ENCODE results near the gene TCEA2.

TCEA2 gene

DNA sequence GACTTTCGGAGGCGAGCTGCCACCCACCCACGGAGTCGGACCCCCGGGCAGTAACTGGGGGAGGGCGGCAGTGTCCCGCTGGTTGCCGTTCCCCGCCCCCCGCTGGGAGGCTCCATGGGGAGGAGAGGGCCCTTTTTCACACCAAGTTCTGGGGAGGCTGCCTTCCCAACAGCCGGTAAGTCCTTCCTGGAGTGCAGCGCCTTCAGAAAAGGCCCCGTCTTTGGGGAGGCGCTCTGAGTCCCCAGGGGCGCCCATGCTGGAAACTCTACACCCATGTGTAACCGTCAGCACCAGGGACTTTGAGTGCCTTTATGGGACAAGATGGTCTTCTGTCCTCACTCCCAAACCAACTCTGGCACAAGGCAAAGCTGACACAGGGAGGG is 13.1 kb upstream of the TCEA2 start:
- H3K4me3 ChIP-seq (ENCODE audit: low read depth, low read length): no peak overlapping the region
- TF ChIP-seq, protein P1, sequence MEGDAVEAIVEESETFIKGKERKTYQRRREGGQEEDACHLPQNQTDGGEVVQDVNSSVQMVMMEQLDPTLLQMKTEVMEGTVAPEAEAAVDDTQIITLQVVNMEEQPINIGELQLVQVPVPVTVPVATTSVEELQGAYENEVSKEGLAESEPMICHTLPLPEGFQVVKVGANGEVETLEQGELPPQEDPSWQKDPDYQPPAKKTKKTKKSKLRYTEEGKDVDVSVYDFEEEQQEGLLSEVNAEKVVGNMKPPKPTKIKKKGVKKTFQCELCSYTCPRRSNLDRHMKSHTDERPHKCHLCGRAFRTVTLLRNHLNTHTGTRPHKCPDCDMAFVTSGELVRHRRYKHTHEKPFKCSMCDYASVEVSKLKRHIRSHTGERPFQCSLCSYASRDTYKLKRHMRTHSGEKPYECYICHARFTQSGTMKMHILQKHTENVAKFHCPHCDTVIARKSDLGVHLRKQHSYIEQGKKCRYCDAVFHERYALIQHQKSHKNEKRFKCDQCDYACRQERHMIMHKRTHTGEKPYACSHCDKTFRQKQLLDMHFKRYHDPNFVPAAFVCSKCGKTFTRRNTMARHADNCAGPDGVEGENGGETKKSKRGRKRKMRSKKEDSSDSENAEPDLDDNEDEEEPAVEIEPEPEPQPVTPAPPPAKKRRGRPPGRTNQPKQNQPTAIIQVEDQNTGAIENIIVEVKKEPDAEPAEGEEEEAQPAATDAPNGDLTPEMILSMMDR (IDR thresholded peaks at IDR 0.05; ENCODE audit: low read depth, low read length, missing control alignments): no peak
- no peak for DNase-seq (ENCODE audit: low read depth)
- in situ Hi-C loops (cut with HindIII; ENCODE audit: low sequenced_read_pairs): loop anchor here (5.0 kb wide), 1 partner anchor 48 kb away; no protein-coding TSS in a partner anchor

DNA sequence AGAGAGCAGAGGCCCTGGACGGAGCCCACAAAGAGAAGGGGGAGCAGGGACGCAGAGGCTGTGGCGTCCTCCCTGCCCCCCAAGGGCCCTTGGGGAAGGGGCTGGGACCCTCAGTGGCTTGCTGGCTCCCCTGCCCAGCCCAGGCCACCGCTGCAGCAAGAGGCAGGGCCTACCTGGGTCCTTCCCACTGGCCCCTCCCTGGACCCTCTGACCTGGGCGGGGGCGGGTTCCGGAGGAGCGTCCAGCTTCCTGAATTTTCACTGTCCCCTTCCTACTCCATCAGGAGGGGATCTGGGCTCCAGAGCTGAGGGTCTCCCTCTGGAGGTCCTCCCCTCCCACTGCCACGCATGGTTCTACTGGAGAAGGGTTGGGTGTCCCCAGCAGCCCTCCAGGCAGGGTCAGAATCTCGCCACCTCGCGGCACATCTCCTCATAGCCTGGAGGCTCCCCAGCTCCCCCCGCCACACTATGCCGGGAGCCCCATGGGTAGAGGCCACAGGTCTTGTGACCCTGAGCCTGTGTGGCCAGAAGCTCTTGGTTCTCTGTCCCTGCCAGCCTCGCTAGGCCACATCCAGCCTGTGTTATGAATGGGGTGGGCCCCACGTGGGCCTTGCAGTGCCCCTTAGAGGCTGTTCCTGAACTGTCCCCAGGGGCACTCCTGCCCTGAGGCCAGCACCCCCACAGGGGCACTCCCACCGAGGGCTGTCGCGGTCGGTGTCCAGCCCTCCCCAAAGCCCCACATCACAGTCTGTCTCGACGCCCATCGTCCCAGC is 12.6 kb upstream of the TCEA2 start:
- DNase-seq (ENCODE audit: low read depth): no peak
- in situ Hi-C loops (cut with HindIII; ENCODE audit: low sequenced_read_pairs): loop anchor here (5.0 kb wide), 1 partner anchor 48 kb away; no protein-coding TSS in a partner anchor
- TF ChIP-seq, protein P1 (IDR thresholded peaks at IDR 0.05; ENCODE audit: low read depth, low read length, missing control alignments): no peak
- H3K4me3 ChIP-seq (ENCODE audit: low read depth, low read length): no peak overlapping the region

DNA sequence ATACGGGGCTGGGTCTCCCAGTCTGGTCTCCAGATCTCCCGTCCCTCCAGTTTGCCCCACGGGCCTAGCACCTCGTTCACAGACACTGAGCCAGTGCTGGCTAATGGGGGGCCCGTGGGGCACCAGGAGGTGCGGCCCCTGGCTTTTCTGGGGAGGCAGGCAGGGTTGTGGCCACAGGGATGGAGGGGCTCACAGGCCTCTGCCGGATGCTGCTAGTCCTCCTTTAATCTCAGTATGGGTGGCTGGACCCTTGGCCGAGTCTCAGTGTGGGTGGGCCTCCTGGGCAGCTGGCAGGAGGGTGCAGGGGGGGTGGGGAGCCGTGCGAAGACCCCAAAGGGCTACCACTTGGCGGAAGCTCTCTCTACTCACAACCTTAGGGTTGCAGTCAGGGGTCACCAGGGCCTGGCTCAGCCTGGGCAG is 12.0 kb upstream of the TCEA2 start:
- no peak for DNase-seq (ENCODE audit: low read depth)
- H3K4me3 ChIP-seq (ENCODE audit: low read depth, low read length): no peak overlapping the region
- TF ChIP-seq, protein P1 (IDR thresholded peaks at IDR 0.05; ENCODE audit: low read depth, low read length, missing control alignments): no peak
- in situ Hi-C loops (cut with HindIII; ENCODE audit: low sequenced_read_pairs): loop anchor here (5.0 kb wide), 1 partner anchor 49 kb away; no protein-coding TSS in a partner anchor

DNA sequence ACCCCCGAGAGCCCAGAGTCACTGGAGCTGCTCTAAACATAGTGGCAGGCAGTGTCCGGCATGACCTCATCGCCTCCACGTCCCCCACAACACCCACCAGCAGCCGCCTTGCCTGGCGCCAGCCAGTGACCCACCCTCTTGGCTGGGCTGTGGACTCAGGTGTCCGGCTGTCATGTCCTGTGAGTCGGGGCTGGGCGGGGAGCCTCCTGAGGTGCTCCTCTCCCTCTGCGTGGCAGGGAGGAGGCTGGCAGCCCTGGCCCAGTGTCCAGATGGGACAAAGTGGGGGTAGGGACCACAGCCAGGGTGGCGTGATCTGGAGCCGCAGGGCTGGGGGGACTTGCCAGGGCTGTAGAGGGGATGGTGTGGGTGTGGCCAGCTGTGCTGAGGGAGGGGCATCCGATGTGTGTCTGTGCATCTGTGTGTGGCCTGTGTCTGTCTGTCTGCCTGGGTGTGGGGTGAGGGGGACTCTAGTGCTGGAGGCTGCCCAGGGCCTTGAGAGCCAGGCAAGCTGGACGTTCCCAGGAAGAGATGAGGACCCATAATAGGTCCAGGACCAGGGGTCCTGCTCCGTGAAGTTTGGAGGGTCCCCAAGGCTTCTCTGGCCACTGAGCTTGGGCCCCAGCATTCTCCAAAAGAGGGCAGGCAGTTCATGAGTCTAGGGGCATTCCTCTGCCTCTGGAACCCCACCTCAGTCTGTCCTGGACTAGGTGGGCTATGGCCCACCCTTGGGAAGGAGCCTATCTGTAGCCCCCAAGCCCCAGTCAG is 11.3 kb upstream of the TCEA2 start:
- TF ChIP-seq, protein P1 (IDR thresholded peaks at IDR 0.05; ENCODE audit: low read depth, low read length, missing control alignments): no peak
- no peak overlapping the region for H3K4me3 ChIP-seq (ENCODE audit: low read depth, low read length)
- no peak for DNase-seq (ENCODE audit: low read depth)
- in situ Hi-C loops (cut with HindIII; ENCODE audit: low sequenced_read_pairs): loop anchor here (5.0 kb wide), 1 partner anchor 49 kb away; no protein-coding TSS in a partner anchor

DNA sequence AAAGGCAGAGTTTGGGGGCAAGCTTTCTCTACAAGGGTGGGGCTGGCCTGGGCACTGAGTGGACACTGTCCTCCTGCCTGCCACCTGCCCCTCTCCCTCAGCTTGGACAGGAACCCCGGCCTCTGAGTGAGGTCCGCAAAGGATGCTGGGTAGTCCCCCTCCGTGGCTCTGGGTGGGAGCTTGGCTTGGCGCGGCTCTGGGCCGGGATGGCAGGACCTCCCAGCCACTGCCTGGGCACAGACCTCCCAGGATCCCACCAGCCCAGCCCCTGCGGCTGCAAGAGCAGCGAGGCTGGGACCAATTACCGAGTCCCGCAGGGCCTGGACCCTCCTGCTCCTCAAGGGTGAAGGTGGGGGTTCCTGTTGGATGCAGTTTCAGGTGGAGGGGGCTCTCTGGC is 10.7 kb upstream of the TCEA2 start:
- no peak for DNase-seq (ENCODE audit: low read depth)
- TF ChIP-seq, protein P1 (IDR thresholded peaks at IDR 0.05; ENCODE audit: low read depth, low read length, missing control alignments): no peak
- in situ Hi-C loops (cut with HindIII; ENCODE audit: low sequenced_read_pairs): loop anchor here (5.0 kb wide), 1 partner anchor 50 kb away; no protein-coding TSS in a partner anchor
- H3K4me3 ChIP-seq (ENCODE audit: low read depth, low read length): no peak overlapping the region

DNA sequence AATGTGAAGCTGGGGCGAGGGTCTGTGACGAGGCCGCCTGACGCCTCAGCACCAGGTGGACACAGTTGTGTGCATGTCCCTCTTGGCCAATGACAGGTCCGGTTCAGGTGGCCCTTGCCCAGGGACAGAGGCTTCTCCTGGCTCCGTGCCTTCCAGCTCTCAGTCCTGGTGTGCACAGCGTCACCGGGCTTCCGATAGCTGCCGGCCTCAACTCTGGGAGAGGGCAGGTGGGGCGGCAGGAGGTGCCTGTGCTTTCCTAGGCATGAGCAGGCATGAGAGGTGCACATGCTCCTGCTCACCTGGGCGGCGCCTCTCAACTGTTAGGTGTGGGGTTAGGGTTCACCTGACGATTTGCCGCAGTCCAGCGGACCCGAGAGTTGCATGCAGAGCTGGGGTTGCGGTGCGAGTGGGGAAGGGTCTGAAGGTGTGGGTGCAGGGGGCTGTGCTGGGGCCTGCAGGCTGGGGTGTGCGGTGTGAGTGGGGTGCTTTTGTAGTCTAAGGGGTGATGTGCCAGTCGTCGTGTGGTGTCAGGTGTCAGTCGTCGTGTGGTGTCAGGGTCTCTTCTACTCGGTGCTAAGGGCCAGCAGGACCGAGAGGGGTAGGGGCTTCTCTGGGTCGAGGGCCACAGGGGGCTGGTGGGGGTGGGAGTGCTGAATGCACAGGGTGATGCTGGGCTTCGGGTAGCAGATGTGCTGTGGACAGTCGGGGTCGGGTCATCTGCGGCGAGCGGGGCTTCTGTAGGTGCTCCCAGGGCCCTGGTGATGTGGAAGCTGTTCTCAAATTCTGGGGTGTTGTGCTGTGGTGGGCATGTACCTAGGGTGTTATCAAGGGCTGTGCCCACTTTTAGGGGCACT is 9.8 kb upstream of the TCEA2 start:
- no peak overlapping the region for H3K4me3 ChIP-seq (ENCODE audit: low read depth, low read length)
- TF ChIP-seq, protein P1 (IDR thresholded peaks at IDR 0.05; ENCODE audit: low read depth, low read length, missing control alignments): no peak
- DNase-seq (ENCODE audit: low read depth): no peak
- in situ Hi-C loops (cut with HindIII; ENCODE audit: low sequenced_read_pairs): loop anchor here (5.0 kb wide), 1 partner anchor 51 kb away; no protein-coding TSS in a partner anchor
